WTC11 (cell line): Measurements from ENCODE around the gene ZMIZ1. TPM values are rescaled to one million over a fixed set of nuclear protein-coding genes. Genes with fewer than 3 reads are reported as not detected.

Source experiments
- ATAC-seq: fragments of 200-7000 bp; cut with Tn5 transposase; 2 replicates; pipeline ENCODE4 v1.10.0; 2021; ENCODE audit warnings: mild to moderate bottlenecking, moderate library complexity
- CTCF ChIA-PET: fragments of 300-600 bp; sonication (Branson Sonifier 250); formaldehyde crosslinking; loops from one replicate; lab custom pipeline; 2021; ENCODE audit warnings: antibody characterized with exemption; lab: Charles Lee
- POLR2A ChIA-PET: fragments of 350-600 bp; sonication (Branson Sonifier 250); formaldehyde crosslinking; loops from one replicate; lab custom pipeline; 2021; ENCODE audit warnings: antibody characterized with exemption; lab: Charles Lee
- DNase-seq: peaks from one replicate; pipeline ENCODE4 v3.0.0; 2021; ENCODE audit warnings: low spot score
- H3K27ac Mint-ChIP-seq: 2 replicates; pipeline ENCODE4 v1.8.0; 2021; ENCODE audit warnings: mixed read lengths
- H3K27me3 Mint-ChIP-seq: 2 replicates; pipeline ENCODE4 v1.8.0; 2021; ENCODE audit warnings: low read depth, mild to moderate bottlenecking, moderate library complexity, mixed read lengths
- H3K36me3 Mint-ChIP-seq: 2 replicates; pipeline ENCODE4 v1.8.0; 2021; ENCODE audit warnings: mixed read lengths
- H3K4me1 Mint-ChIP-seq: 2 replicates; pipeline ENCODE4 v1.8.0; 2022; ENCODE audit warnings: mixed read lengths
- H3K4me3 Mint-ChIP-seq: 2 replicates; pipeline ENCODE4 v1.8.0; 2021; ENCODE audit warnings: mild to moderate bottlenecking, moderate library complexity, mixed read lengths
- H3K9me3 Mint-ChIP-seq: 2 replicates; pipeline ENCODE4 v1.8.0; 2021; ENCODE audit warnings: mixed read lengths
- ERG ChIP-seq: fragments of 250-450 bp; sonication (Bioruptor Pico); IDR thresholded peaks from 2 replicates; pipeline ENCODE4 v1.8.0; 2021; ENCODE audit warnings: mild to moderate bottlenecking
- ESRRA ChIP-seq: sonication (generic); formaldehyde crosslinking; IDR thresholded peaks from 2 replicates; pipeline ENCODE4 v1.8.1; 2022; ENCODE audit warnings: mild to moderate bottlenecking, missing genetic modification reagents, borderline replicate concordance
- FOXP1 ChIP-seq: sonication (generic); formaldehyde crosslinking; IDR thresholded peaks from 2 replicates; pipeline ENCODE4 v1.8.0; 2022; ENCODE audit warnings: missing genetic modification reagents, mild to moderate bottlenecking, moderate library complexity, borderline replicate concordance
- GABPB1 ChIP-seq: sonication (generic); formaldehyde crosslinking; IDR thresholded peaks from 2 replicates; pipeline ENCODE4 v1.8.1; 2023; ENCODE audit warnings: mild to moderate bottlenecking, missing genetic modification reagents
- GRHL2 ChIP-seq: fragments of 250-450 bp; sonication (Bioruptor Pico); IDR thresholded peaks from 2 replicates; pipeline ENCODE4 v1.8.0; 2022; ENCODE audit warnings: mild to moderate bottlenecking, moderate library complexity; ENCODE audit not compliant: insufficient replicate concordance, severe bottlenecking
- JAZF1 ChIP-seq: fragments of 250-450 bp; sonication (Bioruptor Pico); IDR thresholded peaks from 2 replicates; pipeline ENCODE4 v1.9.0; 2021; ENCODE audit warnings: moderate library complexity, mild to moderate bottlenecking, inconsistent platforms
- MYBL2 ChIP-seq: sonication (generic); formaldehyde crosslinking; IDR thresholded peaks from 2 replicates; pipeline ENCODE4 v1.8.1; 2023; ENCODE audit warnings: mild to moderate bottlenecking, moderate library complexity, missing genetic modification reagents
- NFATC4 ChIP-seq: fragments of 250-450 bp; sonication (Bioruptor Pico); IDR thresholded peaks from 2 replicates; pipeline ENCODE4 v1.9.0; 2021; ENCODE audit warnings: mild to moderate bottlenecking
- NFE2L1 ChIP-seq: sonication (generic); formaldehyde crosslinking; IDR thresholded peaks from 2 replicates; pipeline ENCODE4 v1.8.1; 2023; ENCODE audit warnings: missing genetic modification reagents
- NFYB ChIP-seq: sonication (generic); formaldehyde crosslinking; conservative IDR thresholded peaks from 2 replicates; pipeline ENCODE4 v1.8.0; 2022; ENCODE audit warnings: low read depth, missing genetic modification reagents
- NR3C1 ChIP-seq: sonication (generic); formaldehyde crosslinking; conservative IDR thresholded peaks from 2 replicates; pipeline ENCODE4 v1.8.1; 2023; ENCODE audit warnings: low read depth, mild to moderate bottlenecking, missing genetic modification reagents
- USF1 ChIP-seq: sonication (generic); formaldehyde crosslinking; IDR thresholded peaks from 2 replicates; pipeline ENCODE4 v1.8.0; 2022; ENCODE audit warnings: mild to moderate bottlenecking, missing genetic modification reagents
- ZBTB21 ChIP-seq: sonication (generic); formaldehyde crosslinking; IDR thresholded peaks from 2 replicates; pipeline ENCODE4 v1.8.1; 2023; ENCODE audit warnings: mild to moderate bottlenecking, missing genetic modification reagents, borderline replicate concordance
- ZNF281 ChIP-seq: sonication (generic); formaldehyde crosslinking; IDR thresholded peaks from 2 replicates; pipeline ENCODE4 v1.8.0; 2023; ENCODE audit warnings: mild to moderate bottlenecking, missing genetic modification reagents
- ZNF416 ChIP-seq: fragments of 250-450 bp; sonication (Bioruptor Pico); IDR thresholded peaks from 2 replicates; pipeline ENCODE4 v1.9.0; 2021; ENCODE audit warnings: mild to moderate bottlenecking, inconsistent platforms
- total RNA-seq: library from RNA; stranded (reverse); gene quantifications from 3 replicates; pipeline ENCODE4 v1.2.3, GENCODE V29; 2021
- TF ChIP-seq, protein P1 (sequence below): sonication (generic); formaldehyde crosslinking; IDR thresholded peaks from 2 replicates; pipeline ENCODE4 v1.8.1; 2023; ENCODE audit warnings: mild to moderate bottlenecking, missing genetic modification reagents
- TF ChIP-seq, protein P2 (sequence below): sonication (generic); formaldehyde crosslinking; IDR thresholded peaks from 2 replicates; pipeline ENCODE4 v1.8.0; 2022; ENCODE audit warnings: missing genetic modification reagents
- TF ChIP-seq, protein P3 (sequence below): sonication (generic); formaldehyde crosslinking; IDR thresholded peaks from 2 replicates; pipeline ENCODE4 v1.8.1; 2023; ENCODE audit warnings: mild to moderate bottlenecking, missing genetic modification reagents
- TF ChIP-seq, protein P4 (sequence below): sonication (generic); formaldehyde crosslinking; IDR thresholded peaks from 2 replicates; pipeline ENCODE4 v1.8.0; 2023; ENCODE audit warnings: missing genetic modification reagents, mild to moderate bottlenecking, borderline replicate concordance

ZMIZ1 gene
- total RNA-seq, 1 experiment from 2014 or later = 44.4 TPM

- ChIA-PET CTCF (interaction anchor here (0.6 to 1.3 kb wide), 2 partner anchors 10 to 35 kb away, joined by 3 to 4 read pairs; no protein-coding TSS in a partner anchor), POLR2A (no interaction called here)
- TF ChIP-seq GABPB1 (CRISPR knock-in tag) (no peak), GRHL2 (CRISPR knock-in tag) (no peak), ZNF281 (CRISPR knock-in tag) (no peak), NFE2L1 (CRISPR knock-in tag) (no peak), JAZF1 (CRISPR knock-in tag) (no peak), ERG (no peak), NFYB (CRISPR knock-in tag) (no peak), USF1 (CRISPR knock-in tag) (no peak), MYBL2 (no peak), ESRRA (CRISPR knock-in tag) (no peak), ZBTB21 (CRISPR knock-in tag) (no peak), ZNF416 (CRISPR knock-in tag) (no peak), FOXP1 (CRISPR knock-in tag) (no peak), NFATC4 (CRISPR knock-in tag) (no peak), NR3C1 (CRISPR knock-in tag) (no peak)
- TF ChIP-seq, protein P1, sequence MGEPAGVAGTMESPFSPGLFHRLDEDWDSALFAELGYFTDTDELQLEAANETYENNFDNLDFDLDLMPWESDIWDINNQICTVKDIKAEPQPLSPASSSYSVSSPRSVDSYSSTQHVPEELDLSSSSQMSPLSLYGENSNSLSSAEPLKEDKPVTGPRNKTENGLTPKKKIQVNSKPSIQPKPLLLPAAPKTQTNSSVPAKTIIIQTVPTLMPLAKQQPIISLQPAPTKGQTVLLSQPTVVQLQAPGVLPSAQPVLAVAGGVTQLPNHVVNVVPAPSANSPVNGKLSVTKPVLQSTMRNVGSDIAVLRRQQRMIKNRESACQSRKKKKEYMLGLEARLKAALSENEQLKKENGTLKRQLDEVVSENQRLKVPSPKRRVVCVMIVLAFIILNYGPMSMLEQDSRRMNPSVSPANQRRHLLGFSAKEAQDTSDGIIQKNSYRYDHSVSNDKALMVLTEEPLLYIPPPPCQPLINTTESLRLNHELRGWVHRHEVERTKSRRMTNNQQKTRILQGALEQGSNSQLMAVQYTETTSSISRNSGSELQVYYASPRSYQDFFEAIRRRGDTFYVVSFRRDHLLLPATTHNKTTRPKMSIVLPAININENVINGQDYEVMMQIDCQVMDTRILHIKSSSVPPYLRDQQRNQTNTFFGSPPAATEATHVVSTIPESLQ (CRISPR knock-in tag) = no peak
- TF ChIP-seq, protein P2, sequence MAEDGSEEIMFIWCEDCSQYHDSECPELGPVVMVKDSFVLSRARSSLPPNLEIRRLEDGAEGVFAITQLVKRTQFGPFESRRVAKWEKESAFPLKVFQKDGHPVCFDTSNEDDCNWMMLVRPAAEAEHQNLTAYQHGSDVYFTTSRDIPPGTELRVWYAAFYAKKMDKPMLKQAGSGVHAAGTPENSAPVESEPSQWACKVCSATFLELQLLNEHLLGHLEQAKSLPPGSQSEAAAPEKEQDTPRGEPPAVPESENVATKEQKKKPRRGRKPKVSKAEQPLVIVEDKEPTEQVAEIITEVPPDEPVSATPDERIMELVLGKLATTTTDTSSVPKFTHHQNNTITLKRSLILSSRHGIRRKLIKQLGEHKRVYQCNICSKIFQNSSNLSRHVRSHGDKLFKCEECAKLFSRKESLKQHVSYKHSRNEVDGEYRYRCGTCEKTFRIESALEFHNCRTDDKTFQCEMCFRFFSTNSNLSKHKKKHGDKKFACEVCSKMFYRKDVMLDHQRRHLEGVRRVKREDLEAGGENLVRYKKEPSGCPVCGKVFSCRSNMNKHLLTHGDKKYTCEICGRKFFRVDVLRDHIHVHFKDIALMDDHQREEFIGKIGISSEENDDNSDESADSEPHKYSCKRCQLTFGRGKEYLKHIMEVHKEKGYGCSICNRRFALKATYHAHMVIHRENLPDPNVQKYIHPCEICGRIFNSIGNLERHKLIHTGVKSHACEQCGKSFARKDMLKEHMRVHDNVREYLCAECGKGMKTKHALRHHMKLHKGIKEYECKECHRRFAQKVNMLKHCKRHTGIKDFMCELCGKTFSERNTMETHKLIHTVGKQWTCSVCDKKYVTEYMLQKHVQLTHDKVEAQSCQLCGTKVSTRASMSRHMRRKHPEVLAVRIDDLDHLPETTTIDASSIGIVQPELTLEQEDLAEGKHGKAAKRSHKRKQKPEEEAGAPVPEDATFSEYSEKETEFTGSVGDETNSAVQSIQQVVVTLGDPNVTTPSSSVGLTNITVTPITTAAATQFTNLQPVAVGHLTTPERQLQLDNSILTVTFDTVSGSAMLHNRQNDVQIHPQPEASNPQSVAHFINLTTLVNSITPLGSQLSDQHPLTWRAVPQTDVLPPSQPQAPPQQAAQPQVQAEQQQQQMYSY (CRISPR knock-in tag) = no peak
- TF ChIP-seq, protein P3, sequence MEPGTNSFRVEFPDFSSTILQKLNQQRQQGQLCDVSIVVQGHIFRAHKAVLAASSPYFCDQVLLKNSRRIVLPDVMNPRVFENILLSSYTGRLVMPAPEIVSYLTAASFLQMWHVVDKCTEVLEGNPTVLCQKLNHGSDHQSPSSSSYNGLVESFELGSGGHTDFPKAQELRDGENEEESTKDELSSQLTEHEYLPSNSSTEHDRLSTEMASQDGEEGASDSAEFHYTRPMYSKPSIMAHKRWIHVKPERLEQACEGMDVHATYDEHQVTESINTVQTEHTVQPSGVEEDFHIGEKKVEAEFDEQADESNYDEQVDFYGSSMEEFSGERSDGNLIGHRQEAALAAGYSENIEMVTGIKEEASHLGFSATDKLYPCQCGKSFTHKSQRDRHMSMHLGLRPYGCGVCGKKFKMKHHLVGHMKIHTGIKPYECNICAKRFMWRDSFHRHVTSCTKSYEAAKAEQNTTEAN (CRISPR knock-in tag) = no peak
- TF ChIP-seq, protein P4, sequence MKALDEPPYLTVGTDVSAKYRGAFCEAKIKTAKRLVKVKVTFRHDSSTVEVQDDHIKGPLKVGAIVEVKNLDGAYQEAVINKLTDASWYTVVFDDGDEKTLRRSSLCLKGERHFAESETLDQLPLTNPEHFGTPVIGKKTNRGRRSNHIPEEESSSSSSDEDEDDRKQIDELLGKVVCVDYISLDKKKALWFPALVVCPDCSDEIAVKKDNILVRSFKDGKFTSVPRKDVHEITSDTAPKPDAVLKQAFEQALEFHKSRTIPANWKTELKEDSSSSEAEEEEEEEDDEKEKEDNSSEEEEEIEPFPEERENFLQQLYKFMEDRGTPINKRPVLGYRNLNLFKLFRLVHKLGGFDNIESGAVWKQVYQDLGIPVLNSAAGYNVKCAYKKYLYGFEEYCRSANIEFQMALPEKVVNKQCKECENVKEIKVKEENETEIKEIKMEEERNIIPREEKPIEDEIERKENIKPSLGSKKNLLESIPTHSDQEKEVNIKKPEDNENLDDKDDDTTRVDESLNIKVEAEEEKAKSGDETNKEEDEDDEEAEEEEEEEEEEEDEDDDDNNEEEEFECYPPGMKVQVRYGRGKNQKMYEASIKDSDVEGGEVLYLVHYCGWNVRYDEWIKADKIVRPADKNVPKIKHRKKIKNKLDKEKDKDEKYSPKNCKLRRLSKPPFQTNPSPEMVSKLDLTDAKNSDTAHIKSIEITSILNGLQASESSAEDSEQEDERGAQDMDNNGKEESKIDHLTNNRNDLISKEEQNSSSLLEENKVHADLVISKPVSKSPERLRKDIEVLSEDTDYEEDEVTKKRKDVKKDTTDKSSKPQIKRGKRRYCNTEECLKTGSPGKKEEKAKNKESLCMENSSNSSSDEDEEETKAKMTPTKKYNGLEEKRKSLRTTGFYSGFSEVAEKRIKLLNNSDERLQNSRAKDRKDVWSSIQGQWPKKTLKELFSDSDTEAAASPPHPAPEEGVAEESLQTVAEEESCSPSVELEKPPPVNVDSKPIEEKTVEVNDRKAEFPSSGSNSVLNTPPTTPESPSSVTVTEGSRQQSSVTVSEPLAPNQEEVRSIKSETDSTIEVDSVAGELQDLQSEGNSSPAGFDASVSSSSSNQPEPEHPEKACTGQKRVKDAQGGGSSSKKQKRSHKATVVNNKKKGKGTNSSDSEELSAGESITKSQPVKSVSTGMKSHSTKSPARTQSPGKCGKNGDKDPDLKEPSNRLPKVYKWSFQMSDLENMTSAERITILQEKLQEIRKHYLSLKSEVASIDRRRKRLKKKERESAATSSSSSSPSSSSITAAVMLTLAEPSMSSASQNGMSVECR (CRISPR knock-in tag) = no peak
- Mint-ChIP-seq H3K4me1 (peaks cover 62% of the 10 kb centered on the region), H3K36me3 (no peaks in the 10 kb centered on the region), H3K9me3 (no peaks in the 10 kb centered on the region), H3K4me3 (no peak overlapping the region), H3K27ac (no peak overlapping the region), H3K27me3 (no peaks in the 10 kb centered on the region)
- ATAC-seq = no peak
- DNase-seq = no peak
Measured at GRCh38 chr10:79160191-79160590, 91.4 kb downstream of the ZMIZ1 start.
